MCF 10A (cell line): ENCODE measurements around the gene SHC2. TPM values are rescaled to one million over a fixed set of nuclear protein-coding genes. Genes with fewer than 3 reads are reported as not detected.

Source experiments
- BruUV-seq: library from RNA; stranded (reverse); fragments of 400-500 nt; replicated peaks from 2 replicates; lab custom pipeline; 2021; lab: Mats Ljungman, UMichigan
- CTCF ChIA-PET: fragments of 300-600 bp; sonication (Branson Sonifier 250); formaldehyde crosslinking; extraction: SDS; loops from one replicate; lab custom pipeline; 2021; ENCODE audit warnings: antibody characterized with exemption, inconsistent platforms; lab: Yijun Ruan, JAX
- POLR2A ChIA-PET: fragments of 300-600, 350-650 bp; sonication (Branson Sonifier 250); formaldehyde crosslinking; extraction: SDS; loops from one replicate; lab custom pipeline; 2020; ENCODE audit warnings: antibody characterized with exemption, inconsistent platforms; lab: Yijun Ruan, JAX
- DNase-seq: peaks from one replicate; pipeline ENCODE4 v3.0.0-alpha.2; 2018; ENCODE audit not compliant: unreplicated experiment
- H3K27ac Mint-ChIP-seq: one replicate; pipeline ENCODE4 v1.8.0; 2022; ENCODE audit warnings: mild to moderate bottlenecking, low read depth, mixed read lengths; ENCODE audit not compliant: unreplicated experiment
- H3K27me3 Mint-ChIP-seq: one replicate; pipeline ENCODE4 v1.8.0; 2022; ENCODE audit warnings: mixed read lengths; ENCODE audit not compliant: insufficient read depth, unreplicated experiment
- H3K36me3 Mint-ChIP-seq: one replicate; pipeline ENCODE4 v1.8.0; 2022; ENCODE audit warnings: mild to moderate bottlenecking, moderate library complexity, mixed read lengths; ENCODE audit not compliant: insufficient read depth, unreplicated experiment
- H3K4me1 Mint-ChIP-seq: one replicate; pipeline ENCODE4 v1.8.0; 2022; ENCODE audit warnings: mixed read lengths; ENCODE audit not compliant: insufficient read depth, unreplicated experiment
- H3K4me3 Mint-ChIP-seq: one replicate; pipeline ENCODE4 v1.8.0; 2022; ENCODE audit warnings: mild to moderate bottlenecking, moderate library complexity, mixed read lengths; ENCODE audit not compliant: unreplicated experiment
- H3K9me3 Mint-ChIP-seq: one replicate; pipeline ENCODE4 v1.8.0; 2022; ENCODE audit warnings: mixed read lengths; ENCODE audit not compliant: unreplicated experiment
- intact Hi-C: fragments of 100-400 bp; cut with micrococcal nuclease; formaldehyde crosslinking; loops from 2 replicates; pipeline ENCODE4 v1.14.1; 2022
- total RNA-seq: library from RNA; stranded (reverse); gene quantifications from 2 replicates; pipeline ENCODE4 v1.2.3, GENCODE V29; 2022
- TF ChIP-seq, protein P1 (sequence below): fragments of 200-600 bp; IDR thresholded peaks from one replicate; pipeline ENCODE4 v1.8.0; 2022; ENCODE audit warnings: antibody characterized with exemption, mild to moderate bottlenecking; ENCODE audit not compliant: unreplicated experiment

The SHC2 gene
- total RNA-seq, 1 experiment from 2014 or later: 0.77 TPM

DNA sequence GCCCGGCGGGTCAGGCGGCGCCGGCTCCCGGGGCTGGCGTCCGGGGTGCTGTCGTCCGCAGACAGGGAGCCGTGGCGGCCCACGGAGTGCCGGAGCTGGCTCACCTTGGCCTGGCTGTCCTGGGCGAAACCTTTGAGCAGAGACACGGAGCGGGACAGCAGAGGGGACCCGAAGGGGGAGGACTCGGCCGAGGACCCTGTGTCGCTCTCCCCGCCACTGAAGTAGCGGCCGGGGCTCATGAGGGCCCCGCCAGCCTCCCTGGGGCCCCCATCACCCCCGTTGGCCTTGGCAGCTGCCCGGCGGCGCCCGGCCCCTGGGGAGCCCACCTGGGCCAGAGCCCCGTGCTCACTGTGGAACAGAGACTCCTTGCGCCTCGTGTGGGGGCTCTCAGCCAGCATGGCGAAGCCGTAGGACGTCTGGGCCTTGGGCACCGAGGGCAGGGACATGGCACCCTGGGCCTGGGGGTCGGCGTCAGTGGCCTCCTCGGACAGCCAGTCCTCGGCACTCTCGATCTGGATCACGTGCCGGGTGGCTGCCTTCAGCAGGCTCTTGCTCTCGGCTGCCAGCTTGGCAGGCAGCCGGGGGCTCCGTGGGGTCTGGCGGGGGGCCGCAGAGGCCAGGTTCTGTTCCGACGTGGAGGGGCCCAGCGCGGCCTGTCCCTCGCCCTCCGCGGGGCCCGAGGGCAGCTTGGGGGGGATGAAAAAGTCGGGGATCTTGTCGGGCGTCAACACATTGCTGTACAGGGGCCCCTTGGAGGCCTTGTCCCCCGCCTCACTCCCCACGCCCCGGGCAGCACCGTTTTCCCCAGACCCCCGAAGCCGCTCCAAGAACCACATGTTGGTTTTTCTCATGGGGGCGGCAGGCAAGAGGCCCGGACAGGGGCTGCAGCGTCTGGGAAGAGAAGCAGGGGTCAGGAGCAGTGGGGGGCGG, 53.1 kb downstream of the SHC2 start:
- DNase-seq: no peak
- no peak overlapping the region for H3K27ac Mint-ChIP-seq
- TF ChIP-seq, protein P1, sequence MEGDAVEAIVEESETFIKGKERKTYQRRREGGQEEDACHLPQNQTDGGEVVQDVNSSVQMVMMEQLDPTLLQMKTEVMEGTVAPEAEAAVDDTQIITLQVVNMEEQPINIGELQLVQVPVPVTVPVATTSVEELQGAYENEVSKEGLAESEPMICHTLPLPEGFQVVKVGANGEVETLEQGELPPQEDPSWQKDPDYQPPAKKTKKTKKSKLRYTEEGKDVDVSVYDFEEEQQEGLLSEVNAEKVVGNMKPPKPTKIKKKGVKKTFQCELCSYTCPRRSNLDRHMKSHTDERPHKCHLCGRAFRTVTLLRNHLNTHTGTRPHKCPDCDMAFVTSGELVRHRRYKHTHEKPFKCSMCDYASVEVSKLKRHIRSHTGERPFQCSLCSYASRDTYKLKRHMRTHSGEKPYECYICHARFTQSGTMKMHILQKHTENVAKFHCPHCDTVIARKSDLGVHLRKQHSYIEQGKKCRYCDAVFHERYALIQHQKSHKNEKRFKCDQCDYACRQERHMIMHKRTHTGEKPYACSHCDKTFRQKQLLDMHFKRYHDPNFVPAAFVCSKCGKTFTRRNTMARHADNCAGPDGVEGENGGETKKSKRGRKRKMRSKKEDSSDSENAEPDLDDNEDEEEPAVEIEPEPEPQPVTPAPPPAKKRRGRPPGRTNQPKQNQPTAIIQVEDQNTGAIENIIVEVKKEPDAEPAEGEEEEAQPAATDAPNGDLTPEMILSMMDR: no peak
- CTCF ChIA-PET: interaction anchor here (0.6 kb wide), 1 partner anchor 102 kb away, joined by 3 read pairs; no protein-coding TSS in a partner anchor
- H3K4me3 Mint-ChIP-seq: peak overlapping the region; percentile 52
- H3K4me1 Mint-ChIP-seq: peaks cover 6% of the 10 kb centered on the region
- H3K9me3 Mint-ChIP-seq: no peaks in the 10 kb centered on the region
- intact Hi-C loops: no loop called here
- H3K36me3 Mint-ChIP-seq: no peaks in the 10 kb centered on the region
- H3K27me3 Mint-ChIP-seq: peaks cover 18% of the 10 kb centered on the region
- BruUV-seq: no TSS peak
- POLR2A ChIA-PET: no interaction called here

DNA sequence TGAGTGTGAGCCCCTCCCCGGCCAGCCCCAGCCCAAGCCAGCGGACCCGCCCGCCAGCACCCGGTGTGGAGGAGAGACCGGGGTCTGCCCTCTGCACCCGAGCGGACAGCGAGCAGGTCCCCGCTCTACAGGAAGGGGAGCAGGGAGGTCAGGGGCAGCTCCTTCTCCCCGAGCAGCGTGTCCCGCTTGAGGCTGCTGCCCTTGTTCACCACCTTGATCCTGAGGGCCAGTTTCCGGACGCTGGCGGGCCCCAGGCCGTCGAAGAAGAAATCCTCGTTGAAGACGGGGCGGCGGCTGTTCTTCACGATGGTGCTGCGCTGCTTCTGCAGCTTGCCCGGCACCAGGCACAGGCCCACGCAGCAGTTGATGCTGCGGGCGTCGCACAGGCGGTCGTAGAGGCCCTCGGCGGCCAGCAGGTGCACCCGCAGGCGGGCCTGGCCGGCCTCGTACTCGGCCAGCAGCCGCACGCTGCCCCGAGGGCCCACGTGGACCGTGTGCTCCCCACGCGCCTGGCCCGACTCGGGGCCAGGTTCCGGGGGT, 53.8 kb downstream of the SHC2 start:
- Mint-ChIP-seq H3K27ac (no peak overlapping the region), H3K36me3 (no peaks in the 10 kb centered on the region), H3K4me3 (no peak overlapping the region), H3K27me3 (peaks cover 21% of the 10 kb centered on the region), H3K4me1 (peaks cover 6% of the 10 kb centered on the region), H3K9me3 (no peaks in the 10 kb centered on the region)
- intact Hi-C loops: no loop called here
- ChIA-PET POLR2A (no interaction called here), CTCF (no interaction called here)
- TF ChIP-seq, protein P1: no peak
- no peak for DNase-seq
- BruUV-seq: no TSS peak

GRCh38 chr19:406135-406781, 54.6 kb downstream of the SHC2 start:
- POLR2A ChIA-PET: no interaction called here
- TF ChIP-seq, protein P1: no peak
- H3K36me3 Mint-ChIP-seq: no peaks in the 10 kb centered on the region
- intact Hi-C loops: no loop called here
- no peak overlapping the region for H3K4me3 Mint-ChIP-seq
- no TSS peak for BruUV-seq
- no peak for DNase-seq
- CTCF ChIA-PET: no interaction called here
- peaks cover 6% of the 10 kb centered on the region for H3K4me1 Mint-ChIP-seq
- H3K9me3 Mint-ChIP-seq: no peaks in the 10 kb centered on the region
- H3K27ac Mint-ChIP-seq: no peak overlapping the region
- H3K27me3 Mint-ChIP-seq: peaks cover 21% of the 10 kb centered on the region
